Kidney (tissue), 14 donors: ENCODE measurements around the gene CASP10. TPM values are rescaled to one million over a fixed set of nuclear protein-coding genes. Genes with fewer than 3 reads are reported as not detected.

Source experiments
- DNase-seq, 5 donors: peaks; one replicate each; pipeline ENCODE4 v3.0.0-alpha.2; 2013 to 2020
- FAIRE-seq: peaks from 2 replicates; lab custom pipeline; 2012; peaks lifted over from hg19 to GRCh38; lab: Jason Lieb, UNC
- H3K27ac ChIP-seq, 2 donors: one replicate each; pipeline ENCODE4 v1.7.0; 2013; ENCODE audit warnings: low read depth in 2 of 2, low read length in 2 of 2, inconsistent platforms in 1 of 2
- H3K27me3 ChIP-seq: one replicate; pipeline ENCODE4 v1.7.1; 2013; ENCODE audit warnings: low read length, inconsistent platforms; ENCODE audit not compliant: control insufficient read depth, insufficient read depth
- H3K36me3 ChIP-seq, 3 donors: one replicate each; pipeline versions ENCODE4 v1.7.0 to v1.7.1; 2013; ENCODE audit warnings: low read length in 3 of 3, control low read depth in 1 of 3, inconsistent platforms in 1 of 3; ENCODE audit not compliant: insufficient read depth in 3 of 3, control insufficient read depth in 2 of 3
- H3K4me1 ChIP-seq, 3 donors: one replicate each; pipeline versions ENCODE4 v1.7.0 to v1.7.1; 2013; ENCODE audit warnings: low read length in 3 of 3, inconsistent platforms in 1 of 3, low read depth in 1 of 3; ENCODE audit not compliant: control insufficient read depth in 2 of 3, insufficient read depth in 2 of 3
- H3K4me3 ChIP-seq, 3 donors: one replicate each; pipeline versions ENCODE4 v1.7.0 to v1.8.1; 2013; ENCODE audit warnings: low read length in 3 of 3, control low read depth in 1 of 3, inconsistent platforms in 1 of 3
- H3K9ac ChIP-seq, 3 donors: one replicate each; pipeline versions ENCODE4 v1.7.0 to v1.7.1; 2013; ENCODE audit warnings: low read length in 3 of 3, control low read depth in 1 of 3, inconsistent platforms in 1 of 3
- H3K9me3 ChIP-seq, 3 donors: one replicate each; pipeline versions ENCODE4 v1.7.0 to v1.7.1; 2013; ENCODE audit warnings: low read length in 3 of 3, control low read depth in 1 of 3, inconsistent platforms in 1 of 3; ENCODE audit not compliant: control insufficient read depth in 2 of 3, insufficient read depth in 1 of 3
- CTCF ChIP-seq: IDR thresholded peaks from 3 replicates; pipeline ENCODE4 v1.5.1; 2012; ENCODE audit warnings: mild to moderate bottlenecking, moderate library complexity, borderline replicate concordance; ENCODE audit not compliant: insufficient read depth; ENCODE audit errors: extremely low read depth
- intact Hi-C: fragments of 100-400 bp; cut with DNase I; formaldehyde crosslinking; loops from one replicate; pipeline ENCODE4 v1.11.1; 2022
- polyA plus RNA-seq: library from polyadenylated mRNA; stranded (reverse); fragments of 350-450 nt; fragmentation: Illumina TruSeq; extraction: RNeasy Lipid Tissue Mini Kit (QIAGEN cat#74804); gene quantifications from one replicate; pipeline ENCODE4 v1.2.3, GENCODE V29; 2014; ENCODE audit warnings: low read depth, low replicate concordance; ENCODE audit not compliant: insufficient read depth
- total RNA-seq: library from RNA; stranded (reverse); fragmentation: NEBNext Ultra II Directional; extraction: Animal tissue kit (Norgen Biotek cat#: 25700); gene quantifications from one replicate; pipeline ENCODE4 v1.2.1, GENCODE V29; 2021
- donor health status: control.
- donor health status: control.
- donor health status: control.
- donor health status: control.
- donor health status: control.
- donor health status: DM: yes; HTN: yes; CAD: no.
- donor health status: Normal renal cell carcinoma (clear cell type).

CASP10 gene
- total and polyA plus RNA-seq, 2 donors from 2014 or later, result 4.5 to 24.6 TPM

GRCh38 chr2:201204655-201205514 is 21.9 kb downstream of the CASP10 start:
- H3K27ac ChIP-seq, result peak overlapping the region; percentile 65 to 71
- peak in 4 of 5 donors; percentile 47 to 86 (median 73) for DNase-seq
- intact Hi-C loops, result no loop called here
- no peak for TF ChIP-seq CTCF
- no peaks in the 10 kb centered on the region for H3K9me3 ChIP-seq
- H3K4me3 ChIP-seq, result peak overlapping the region in 2 of 3 donors; percentile 3 to 23
- H3K27me3 ChIP-seq, result no peaks in the 10 kb centered on the region
- FAIRE-seq, result no peak
- peaks cover 0 to 5% (median 2%) of the 10 kb centered on the region in 3 donors for H3K36me3 ChIP-seq
- no peak overlapping the region for H3K9ac ChIP-seq
- peaks cover 9 to 12% (median 10%) of the 10 kb centered on the region in 3 donors for H3K4me1 ChIP-seq

GRCh38 chr2:201205515-201205849 is 22.5 kb downstream of the CASP10 start:
- Histone ChIP-seq H3K9ac (no peak overlapping the region), H3K27me3 (no peaks in the 10 kb centered on the region), H3K27ac (peak overlapping the region in 1 of 2 donors; percentile 37), H3K4me1 (peaks cover 9 to 12% (median 10%) of the 10 kb centered on the region in 3 donors), H3K36me3 (peaks cover 0 to 7% (median 2%) of the 10 kb centered on the region in 3 donors), H3K9me3 (no peaks in the 10 kb centered on the region), H3K4me3 (no peak overlapping the region)
- DNase-seq, result no peak
- no peak for TF ChIP-seq CTCF
- intact Hi-C loops, result no loop called here
- FAIRE-seq, result no peak

GRCh38 chr2:201208563-201209252 is 25.8 kb downstream of the CASP10 start:
- intact Hi-C loops, result no loop called here
- FAIRE-seq (no peak), DNase-seq (no peak)
- no peak for TF ChIP-seq CTCF
- H3K27ac ChIP-seq, result no peak overlapping the region
- peaks cover 9 to 12% (median 10%) of the 10 kb centered on the region in 3 donors for H3K4me1 ChIP-seq
- H3K36me3 ChIP-seq, result peaks cover 0 to 6% (median 2%) of the 10 kb centered on the region in 3 donors
- H3K9ac ChIP-seq, result no peak overlapping the region
- no peak overlapping the region for H3K4me3 ChIP-seq
- H3K27me3 ChIP-seq, result no peaks in the 10 kb centered on the region
- H3K9me3 ChIP-seq, result no peaks in the 10 kb centered on the region
